GM21576 (cell line): ENCODE results near the gene RIBC2.
A peak's percentile ranks its signal among the peaks of the same experiment; 100 is the strongest.
"Not testable (repeated sequence)": the region's sequence is repeated elsewhere in the genome, so short reads cannot be mapped to it uniquely, and the experiment has no call there.

ENCODE experiments used
- ATAC-seq: cut with Tn5 transposase; IDR thresholded peaks from one replicate; pipeline ENCODE4 v1.9.1; 2021; ENCODE audit warnings: mild to moderate bottlenecking, moderate library complexity; ENCODE audit not compliant: unreplicated experiment

RIBC2 gene, protein sequence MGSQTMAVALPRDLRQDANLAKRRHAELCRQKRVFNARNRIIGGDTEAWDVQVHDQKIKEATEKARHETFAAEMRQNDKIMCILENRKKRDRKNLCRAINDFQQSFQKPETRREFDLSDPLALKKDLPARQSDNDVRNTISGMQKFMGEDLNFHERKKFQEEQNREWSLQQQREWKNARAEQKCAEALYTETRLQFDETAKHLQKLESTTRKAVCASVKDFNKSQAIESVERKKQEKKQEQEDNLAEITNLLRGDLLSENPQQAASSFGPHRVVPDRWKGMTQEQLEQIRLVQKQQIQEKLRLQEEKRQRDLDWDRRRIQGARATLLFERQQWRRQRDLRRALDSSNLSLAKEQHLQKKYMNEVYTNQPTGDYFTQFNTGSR

GRCh38 chr22:45413368-45414211 lies at the start of gene RIBC2, which contains the start of gene SMC1B:
Gene RIBC2 (plus strand): TSS chr22:45413693. CDS start chr22:45413887, 194 bp downstream.
Gene SMC1B (minus strand): TSS chr22:45413599. CDS start chr22:45413567, 32 bp downstream.
- peak; percentile 55 for ATAC-seq

- no peak for ATAC-seq
Measured at GRCh38 chr22:45366713-45367112, 46.8 kb upstream of the RIBC2 start.

GRCh38 chr22:45373592-45373991 lies 39.9 kb upstream of the RIBC2 start:
- not testable (repeated sequence) for ATAC-seq

DNA sequence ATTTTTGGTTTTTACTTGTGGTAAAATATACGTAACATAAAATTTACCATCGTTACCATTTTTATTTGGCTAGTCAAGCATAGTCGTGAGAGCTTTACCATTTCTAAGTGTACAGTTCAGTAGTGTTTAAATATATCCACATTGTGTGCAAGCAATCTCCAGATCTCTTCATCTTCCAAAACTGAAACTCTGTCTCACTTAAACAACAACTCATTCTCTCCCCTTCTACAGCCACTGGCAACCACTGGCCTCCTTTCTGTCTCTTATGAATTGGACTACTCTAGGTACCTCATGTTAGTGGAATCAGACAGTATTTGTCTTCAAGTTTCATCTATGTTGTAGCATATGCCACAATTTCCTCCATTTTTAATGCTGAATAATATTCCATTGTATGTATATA lies 37.5 kb upstream of the RIBC2 start:
- ATAC-seq = no peak

- ATAC-seq = no peak
Measured at GRCh38 chr22:45376703-45377102, 36.8 kb upstream of the RIBC2 start.

GRCh38 chr22:45381348-45381747 lies 32.1 kb upstream of the RIBC2 start:
- no peak for ATAC-seq

DNA sequence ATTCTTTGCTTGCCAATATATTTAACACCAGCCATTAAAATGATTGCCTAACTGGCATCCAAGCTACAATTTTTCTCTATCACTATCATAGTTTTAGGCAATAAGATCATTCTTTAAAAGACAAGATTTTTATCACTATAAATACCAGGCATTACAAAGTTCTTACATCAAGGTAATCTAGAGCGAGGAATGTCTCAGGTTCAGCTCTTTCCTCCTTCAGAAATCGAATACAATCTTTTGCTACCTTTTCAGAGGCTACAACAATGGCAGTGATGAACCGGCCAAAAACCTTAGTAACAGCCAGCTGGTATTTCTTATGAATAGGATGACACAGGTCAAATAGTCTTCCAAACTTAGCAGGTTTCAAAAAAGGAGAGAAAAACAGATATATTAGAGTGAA lies 23.9 kb upstream of the RIBC2 start:
- ATAC-seq = no peak

GRCh38 chr22:45397806-45398205 lies 15.7 kb upstream of the RIBC2 start:
- no peak for ATAC-seq

DNA sequence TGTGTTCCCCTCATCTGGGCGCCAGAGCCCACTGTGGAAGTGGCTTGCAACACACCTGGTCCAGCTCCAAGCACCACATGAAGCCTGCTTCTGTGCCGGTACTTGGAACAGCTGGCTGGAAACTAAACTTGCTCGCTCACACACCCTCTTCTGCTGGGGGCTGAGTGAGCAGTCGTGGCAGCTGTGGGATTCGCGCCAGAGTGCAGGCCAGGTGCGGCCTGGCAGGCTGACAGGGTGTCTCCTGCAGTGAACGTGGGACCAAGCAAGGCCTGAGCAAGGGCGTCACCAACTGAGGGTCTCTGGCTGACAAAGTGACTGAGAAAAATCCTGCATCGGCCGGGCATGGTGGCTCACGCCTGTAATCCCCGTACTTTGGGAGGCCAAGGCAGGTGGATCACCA lies 15.3 kb upstream of the RIBC2 start:
- ATAC-seq = no peak

GRCh38 chr22:45399712-45400445 lies 13.6 kb upstream of the RIBC2 start:
- ATAC-seq = no peak

- ATAC-seq = no peak
Measured at GRCh38 chr22:45402466-45402985, 11.0 kb upstream of the RIBC2 start.

DNA sequence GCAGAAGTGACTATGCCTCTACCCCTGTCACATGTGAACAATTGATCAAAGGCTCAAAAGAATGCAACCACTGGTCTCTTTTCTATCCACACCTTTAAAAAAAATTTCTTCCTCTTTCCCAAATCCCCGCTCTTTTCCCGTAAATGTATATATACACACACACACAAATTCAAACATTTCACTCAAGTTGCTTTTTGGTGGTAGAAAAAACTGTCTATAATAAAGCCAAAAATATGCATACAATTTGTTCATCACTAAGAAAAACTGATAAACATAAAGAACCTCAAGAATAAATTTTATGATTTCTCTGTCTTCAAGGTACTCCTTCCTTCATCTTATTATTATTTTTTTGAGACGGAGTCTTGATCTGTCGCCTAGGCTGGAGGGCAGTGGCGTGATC lies 5.7 kb upstream of the RIBC2 start:
- no peak for ATAC-seq

- no peak for ATAC-seq
Measured at GRCh38 chr22:45413013-45413367, 503 bp upstream of the RIBC2 start.

- ATAC-seq = no peak
Measured at GRCh38 chr22:45418056-45418769, 4.7 kb downstream of the RIBC2 start.

- no peak for ATAC-seq
Measured at GRCh38 chr22:45418770-45419138, 5.3 kb downstream of the RIBC2 start.

GRCh38 chr22:45420011-45420410 lies 6.5 kb downstream of the RIBC2 start:
- ATAC-seq = no peak

- ATAC-seq = no peak
Measured at GRCh38 chr22:45420539-45420938, 7.0 kb downstream of the RIBC2 start.

GRCh38 chr22:45421349-45422055 lies 8.0 kb downstream of the RIBC2 start:
- ATAC-seq = no peak

GRCh38 chr22:45422237-45422983 lies 8.9 kb downstream of the RIBC2 start:
- ATAC-seq = no peak
